Measurements from ENCODE around the gene NDOR1. TPM values are rescaled to one million over a fixed set of nuclear protein-coding genes. Genes with fewer than 3 reads are reported as not detected.

NDOR1 gene
- total and polyA plus RNA-seq, 5 donors: 5.1 to 7.9 (median 5.3) TPM

DNA sequence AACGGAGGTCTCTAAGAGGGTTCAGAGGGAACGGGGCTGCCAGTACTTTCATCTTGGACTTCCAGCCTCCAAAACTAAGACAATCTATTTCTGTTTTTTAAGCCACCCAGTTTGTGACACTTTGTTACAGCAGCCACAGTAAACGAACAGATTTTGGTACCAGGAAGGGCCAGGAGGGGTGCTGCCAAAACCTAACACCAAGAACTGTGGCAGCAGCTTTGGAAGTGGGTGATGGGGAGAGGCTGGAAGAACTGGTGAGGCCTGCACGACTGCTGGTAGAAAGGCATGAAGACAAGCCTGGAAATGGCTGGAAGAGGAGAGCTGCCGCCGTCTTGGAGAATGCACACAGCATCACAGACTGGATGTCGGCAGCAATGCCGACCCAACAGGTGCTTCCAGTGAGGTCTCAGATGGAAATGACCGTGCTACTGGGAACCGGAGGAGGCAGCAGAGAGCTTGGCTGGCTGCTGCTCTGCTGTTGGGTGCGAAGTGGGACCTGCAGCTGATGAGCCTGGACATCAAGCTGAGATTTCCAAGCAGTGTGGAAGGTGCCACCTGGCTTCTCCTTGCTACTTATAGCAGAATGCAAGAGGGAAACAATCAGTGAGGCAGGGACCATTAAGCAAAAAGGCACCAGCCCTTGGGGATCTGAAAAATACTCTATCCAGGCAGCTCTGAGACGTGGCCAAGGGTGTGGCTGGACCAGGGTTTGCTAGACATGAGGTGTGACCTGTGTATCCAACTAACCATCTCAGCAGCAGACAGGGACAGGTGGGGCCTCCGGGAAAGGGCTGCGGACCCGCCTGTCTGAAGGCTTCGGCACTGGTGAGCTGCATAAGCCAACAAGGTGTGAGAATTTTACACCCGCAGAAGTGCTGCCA is 29.0 kb upstream of the NDOR1 start:
- Histone ChIP-seq H3K27ac (ENCODE audit: low read length) (no peak overlapping the region), H3K4me1 (ENCODE audit: control insufficient read depth, insufficient read depth, low read length) (no peaks in the 10 kb centered on the region), H3K9me3 (ENCODE audit: control insufficient read depth, low read length) (no peaks in the 10 kb centered on the region), H3K27me3 (ENCODE audit: control insufficient read depth, insufficient read depth) (no peaks in the 10 kb centered on the region), H3K4me3 (ENCODE audit: low read length) (no peak overlapping the region)
- intact Hi-C loops (cut with DNase I): no loop called here
- 57% methylated on average over 17 of the region's 17 CpGs for WGBS
- ATAC-seq (no peak), DNase-seq (no peak)

DNA sequence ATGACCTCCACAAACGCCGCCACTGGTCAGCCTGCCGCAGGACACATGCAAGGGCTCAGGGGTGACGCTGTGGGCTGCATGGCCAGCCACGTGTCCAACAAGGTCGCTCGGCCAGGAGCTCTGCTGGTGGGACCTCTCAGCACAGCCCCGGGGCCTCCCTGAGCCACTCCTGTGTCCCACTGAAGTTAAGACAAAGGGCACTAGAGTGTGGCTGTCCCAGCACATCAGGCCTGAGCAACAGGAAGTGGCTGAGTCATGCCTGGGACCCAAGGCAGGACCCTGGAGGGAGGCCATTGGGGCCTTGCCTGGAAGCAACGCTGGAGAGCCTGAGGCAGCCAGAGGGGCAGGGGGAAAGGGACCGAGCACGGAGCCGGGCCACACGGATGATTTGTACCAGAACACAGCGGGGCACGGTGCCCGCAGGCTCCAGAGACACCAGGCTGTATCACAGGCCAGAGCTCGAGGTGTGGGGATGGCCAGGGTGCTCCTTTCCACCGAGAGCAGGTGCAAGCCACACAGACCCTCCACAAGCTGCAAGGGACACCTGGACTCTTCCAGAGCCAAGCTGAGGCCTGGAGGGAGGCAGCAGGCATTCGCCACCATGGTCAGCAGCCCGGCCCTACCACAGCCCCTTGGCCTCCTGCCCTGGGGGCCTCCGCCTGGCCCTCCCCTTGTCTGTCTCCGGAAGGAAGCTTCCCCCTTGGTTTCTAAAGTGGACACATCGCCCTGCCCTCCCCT is 27.1 kb upstream of the NDOR1 start:
- Histone ChIP-seq H3K4me3 (ENCODE audit: low read length) (no peak overlapping the region), H3K9me3 (ENCODE audit: control insufficient read depth, low read length) (no peaks in the 10 kb centered on the region), H3K4me1 (ENCODE audit: control insufficient read depth, insufficient read depth, low read length) (no peaks in the 10 kb centered on the region), H3K27ac (ENCODE audit: low read length) (no peak overlapping the region), H3K27me3 (ENCODE audit: control insufficient read depth, insufficient read depth) (no peaks in the 10 kb centered on the region)
- DNase-seq: no peak
- intact Hi-C loops (cut with DNase I): no loop called here
- no peak for ATAC-seq
- WGBS: 76% methylated on average over 23 of the region's 23 CpGs

DNA sequence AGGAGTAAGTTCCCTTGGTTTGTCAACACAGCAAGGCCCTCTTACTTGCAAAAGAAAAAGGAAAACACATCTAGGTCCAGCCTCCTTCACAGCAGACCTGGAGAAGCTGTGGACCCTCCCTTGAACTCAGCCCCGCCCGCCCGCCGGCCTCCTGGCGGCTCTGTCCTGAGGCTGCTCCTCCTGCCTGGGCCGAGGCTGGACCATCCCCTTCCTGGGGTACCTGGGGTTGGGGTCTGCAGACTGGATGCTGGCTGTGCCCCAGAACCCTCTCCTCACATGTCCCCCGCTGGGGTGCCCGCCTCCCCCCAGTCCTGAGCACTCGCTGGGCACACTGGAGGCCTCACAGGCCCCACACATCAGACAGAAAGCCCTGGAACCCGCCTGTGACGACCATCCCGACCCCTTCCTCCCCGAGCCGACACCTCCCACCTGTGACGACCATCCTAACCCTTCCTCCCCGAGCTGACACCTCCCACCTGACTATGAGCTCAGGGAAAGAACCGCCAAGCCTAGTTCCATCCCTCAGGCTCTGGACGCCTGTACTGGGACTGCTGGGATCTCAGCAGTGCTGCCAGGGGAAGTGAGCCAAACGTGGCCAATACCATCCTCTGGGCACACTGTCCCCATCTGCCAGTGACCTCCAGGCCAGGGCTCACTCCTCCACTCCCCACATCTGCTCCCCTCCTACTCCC is 26.4 kb upstream of the NDOR1 start:
- intact Hi-C loops (cut with DNase I): no loop called here
- Histone ChIP-seq H3K27ac (ENCODE audit: low read length) (no peak overlapping the region), H3K4me3 (ENCODE audit: low read length) (no peak overlapping the region), H3K9me3 (ENCODE audit: control insufficient read depth, low read length) (no peaks in the 10 kb centered on the region), H3K4me1 (ENCODE audit: control insufficient read depth, insufficient read depth, low read length) (no peaks in the 10 kb centered on the region), H3K27me3 (ENCODE audit: control insufficient read depth, insufficient read depth) (no peaks in the 10 kb centered on the region)
- DNase-seq: no peak
- 90% methylated on average over 19 of the region's 19 CpGs for whole genome bisulfite sequencing
- no peak for ATAC-seq

DNA sequence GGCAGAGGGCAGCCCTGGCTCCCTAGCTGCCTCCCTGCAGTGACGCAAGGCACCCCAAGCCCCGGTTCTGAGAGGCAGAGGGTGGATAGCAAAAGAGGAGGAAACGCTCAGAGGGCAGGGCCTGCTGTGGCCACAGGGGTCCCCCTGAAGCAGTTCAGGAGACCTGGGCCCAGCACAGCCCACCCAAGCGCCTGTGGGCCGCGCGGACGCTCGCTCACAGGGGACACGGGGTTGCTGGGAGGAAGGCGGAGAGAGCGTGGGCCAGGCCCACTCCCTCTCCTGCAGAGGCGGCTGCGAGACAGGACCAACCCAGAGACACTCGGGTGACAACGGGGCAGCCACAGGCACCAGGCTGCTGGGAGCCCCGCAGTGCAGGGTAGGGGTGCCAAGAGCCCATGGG is 25.7 kb upstream of the NDOR1 start:
- Histone ChIP-seq H3K4me1 (ENCODE audit: control insufficient read depth, insufficient read depth, low read length) (no peaks in the 10 kb centered on the region), H3K9me3 (ENCODE audit: control insufficient read depth, low read length) (no peaks in the 10 kb centered on the region), H3K27me3 (ENCODE audit: control insufficient read depth, insufficient read depth) (no peaks in the 10 kb centered on the region), H3K4me3 (ENCODE audit: low read length) (no peak overlapping the region), H3K27ac (ENCODE audit: low read length) (no peak overlapping the region)
- intact Hi-C loops (cut with DNase I): no loop called here
- no peak for ATAC-seq
- WGBS: 91% methylated on average over 17 of the region's 17 CpGs
- no peak for DNase-seq

DNA sequence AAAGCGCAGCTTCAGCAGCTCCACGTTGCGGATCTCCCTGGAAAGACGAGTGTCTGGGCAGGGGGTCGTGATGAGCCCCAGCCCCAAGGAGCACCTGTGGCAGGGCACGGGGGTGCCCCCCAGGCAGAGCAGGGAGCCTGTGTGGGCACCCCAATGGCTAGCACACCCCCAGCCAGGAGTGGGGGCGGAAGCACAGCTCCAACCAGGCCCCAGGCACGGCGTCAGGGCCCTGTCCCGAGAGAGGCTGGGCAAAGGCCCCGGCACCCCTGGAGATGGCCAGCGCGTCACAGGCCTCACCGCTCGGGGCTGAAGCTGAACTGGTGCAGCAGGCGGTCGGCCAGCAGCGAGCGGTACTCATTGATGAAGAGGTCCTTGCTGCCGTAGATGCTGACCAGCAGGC is 25.0 kb upstream of the NDOR1 start:
- no peaks in the 10 kb centered on the region for H3K9me3 ChIP-seq (ENCODE audit: control insufficient read depth, low read length)
- ATAC-seq (no peak), DNase-seq (no peak)
- intact Hi-C loops (cut with DNase I): no loop called here
- 94% methylated on average over 20 of the region's 20 CpGs for WGBS
- no peaks in the 10 kb centered on the region for H3K4me1 ChIP-seq (ENCODE audit: control insufficient read depth, insufficient read depth, low read length)
- H3K27ac ChIP-seq (ENCODE audit: low read length): no peak overlapping the region
- H3K27me3 ChIP-seq (ENCODE audit: control insufficient read depth, insufficient read depth): no peaks in the 10 kb centered on the region
- H3K4me3 ChIP-seq (ENCODE audit: low read length): no peak overlapping the region

DNA sequence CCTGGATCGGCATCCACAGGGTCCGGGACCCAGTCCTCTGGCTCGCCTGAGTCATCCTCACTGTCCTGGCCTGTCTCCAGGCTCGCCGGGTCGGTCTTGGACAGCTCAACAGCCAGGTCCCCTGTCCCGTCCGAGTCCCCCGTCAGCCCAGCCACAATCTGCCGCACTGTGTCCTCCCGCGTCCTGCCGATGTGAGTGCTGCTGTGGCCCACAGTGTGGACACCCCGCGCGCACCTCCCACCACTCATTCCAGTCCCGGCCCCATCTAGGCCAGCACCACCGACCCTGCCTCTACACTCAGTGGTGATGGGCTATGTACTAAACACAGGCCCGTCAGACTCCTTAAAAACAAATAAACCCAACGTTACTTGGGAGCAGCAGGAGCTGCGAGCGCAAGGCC is 23.8 kb upstream of the NDOR1 start:
- ATAC-seq (no peak), DNase-seq (no peak)
- intact Hi-C loops (cut with DNase I): no loop called here
- Histone ChIP-seq H3K27me3 (ENCODE audit: control insufficient read depth, insufficient read depth) (no peaks in the 10 kb centered on the region), H3K27ac (ENCODE audit: low read length) (no peak overlapping the region), H3K9me3 (ENCODE audit: control insufficient read depth, low read length) (no peaks in the 10 kb centered on the region), H3K4me3 (ENCODE audit: low read length) (no peak overlapping the region), H3K4me1 (ENCODE audit: control insufficient read depth, insufficient read depth, low read length) (peaks cover 2% of the 10 kb centered on the region)
- 92% methylated on average over 22 of the region's 22 CpGs for WGBS

DNA sequence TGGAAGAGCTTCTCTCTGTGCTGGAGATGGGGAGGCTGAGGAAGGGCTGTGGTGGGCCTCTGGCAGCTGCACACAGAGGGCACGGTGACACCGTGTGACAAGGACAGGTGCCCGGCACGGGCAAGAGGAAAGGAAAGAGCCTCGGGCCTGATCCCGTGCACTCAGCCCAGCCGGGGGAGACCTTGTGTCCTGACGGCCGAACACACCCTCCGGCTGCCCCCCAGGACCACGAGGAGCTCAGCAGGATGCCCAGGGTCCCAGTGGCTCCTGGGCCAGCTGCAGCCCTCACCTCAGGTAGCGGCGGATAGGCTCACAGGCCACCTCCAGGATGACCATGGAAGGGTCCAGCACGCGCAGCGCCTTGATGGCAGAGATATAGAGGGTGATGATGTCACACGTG is 22.7 kb upstream of the NDOR1 start:
- intact Hi-C loops (cut with DNase I): no loop called here
- H3K27me3 ChIP-seq (ENCODE audit: control insufficient read depth, insufficient read depth): no peaks in the 10 kb centered on the region
- H3K4me1 ChIP-seq (ENCODE audit: control insufficient read depth, insufficient read depth, low read length): peaks cover 9% of the 10 kb centered on the region
- no peaks in the 10 kb centered on the region for H3K9me3 ChIP-seq (ENCODE audit: control insufficient read depth, low read length)
- no peak for ATAC-seq
- H3K27ac ChIP-seq (ENCODE audit: low read length): no peak overlapping the region
- H3K4me3 ChIP-seq (ENCODE audit: low read length): no peak overlapping the region
- 88% methylated on average over 17 of the region's 17 CpGs for WGBS
- no peak for DNase-seq

DNA sequence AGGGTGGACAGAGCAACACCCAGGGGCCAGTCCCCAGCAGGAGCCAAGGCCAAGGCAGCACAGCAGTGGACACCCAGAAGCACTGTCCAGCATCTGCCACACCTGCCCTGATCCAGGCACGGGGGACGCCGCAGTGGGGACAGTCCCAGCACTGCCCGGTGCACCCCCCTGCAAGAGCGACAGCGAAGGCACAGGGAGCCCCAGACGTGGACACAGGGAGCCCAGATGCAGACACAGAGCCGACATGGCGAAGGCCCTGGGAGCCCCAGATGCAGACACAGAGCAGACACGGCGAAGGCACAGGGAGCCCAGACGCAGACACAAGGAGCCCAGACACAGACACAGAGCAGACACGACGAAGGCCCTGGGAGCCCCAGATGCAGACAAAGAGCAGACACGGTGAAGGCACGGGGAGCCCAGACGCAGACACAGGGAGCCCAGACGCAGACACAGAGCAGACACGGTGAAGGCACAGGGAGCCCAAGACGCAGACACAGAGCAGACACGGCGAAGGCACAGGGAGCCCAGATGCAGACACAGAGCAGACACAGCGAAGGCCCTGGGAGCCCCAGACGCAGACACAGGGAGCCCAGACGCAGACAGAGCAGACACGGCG is 21.4 kb upstream of the NDOR1 start:
- H3K4me1 ChIP-seq (ENCODE audit: control insufficient read depth, insufficient read depth, low read length): peaks cover 9% of the 10 kb centered on the region
- 93% methylated on average over 27 of the region's 27 CpGs for WGBS
- DNase-seq (no peak), ATAC-seq (no peak)
- H3K27ac ChIP-seq (ENCODE audit: low read length): no peak overlapping the region
- H3K4me3 ChIP-seq (ENCODE audit: low read length): no peak overlapping the region
- no peaks in the 10 kb centered on the region for H3K9me3 ChIP-seq (ENCODE audit: control insufficient read depth, low read length)
- no peaks in the 10 kb centered on the region for H3K27me3 ChIP-seq (ENCODE audit: control insufficient read depth, insufficient read depth)
- intact Hi-C loops (cut with DNase I): no loop called here

DNA sequence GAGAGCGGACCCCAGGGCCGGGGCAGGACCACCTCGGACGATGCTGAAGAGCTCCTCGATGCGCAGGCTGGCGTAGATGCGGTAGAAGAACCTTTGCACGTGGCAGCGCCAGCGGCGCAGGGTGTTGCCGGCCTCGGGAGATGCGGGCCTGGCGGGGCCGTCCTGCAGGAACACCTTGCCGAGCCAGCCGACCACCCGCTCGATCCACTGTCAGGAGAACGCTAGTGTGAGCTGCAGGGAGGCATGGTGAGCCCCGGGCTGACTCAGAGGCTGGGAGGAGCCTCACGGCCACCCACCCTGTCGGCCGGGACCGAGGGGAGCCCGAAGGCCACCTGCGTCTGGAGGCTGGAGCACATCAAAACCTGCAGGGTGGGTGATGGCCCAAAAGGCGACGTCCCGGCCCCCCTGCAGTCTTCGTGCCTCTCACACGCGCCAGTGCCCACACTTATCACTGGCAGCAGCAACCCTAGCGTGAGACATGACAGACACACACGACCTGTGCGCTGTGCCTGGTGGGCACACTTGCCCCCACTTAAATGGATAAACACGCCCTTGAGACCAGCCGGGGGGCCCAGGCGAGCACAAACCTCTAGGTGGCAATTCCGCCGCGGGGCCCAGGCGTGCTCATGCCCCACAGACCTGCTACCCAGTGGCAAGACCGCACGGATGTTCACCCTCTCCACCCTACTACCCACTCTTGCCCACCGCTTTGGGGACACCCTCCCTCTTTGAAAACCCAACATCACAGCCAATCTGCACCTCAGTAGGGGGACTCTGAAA is 20.4 kb upstream of the NDOR1 start:
- 93% methylated on average over 48 of the region's 48 CpGs for WGBS
- intact Hi-C loops (cut with DNase I): no loop called here
- Histone ChIP-seq H3K4me1 (ENCODE audit: control insufficient read depth, insufficient read depth, low read length) (peaks cover 12% of the 10 kb centered on the region), H3K27me3 (ENCODE audit: control insufficient read depth, insufficient read depth) (no peaks in the 10 kb centered on the region), H3K9me3 (ENCODE audit: control insufficient read depth, low read length) (no peaks in the 10 kb centered on the region), H3K4me3 (ENCODE audit: low read length) (no peak overlapping the region), H3K27ac (ENCODE audit: low read length) (no peak overlapping the region)
- DNase-seq (no peak), ATAC-seq (no peak)

DNA sequence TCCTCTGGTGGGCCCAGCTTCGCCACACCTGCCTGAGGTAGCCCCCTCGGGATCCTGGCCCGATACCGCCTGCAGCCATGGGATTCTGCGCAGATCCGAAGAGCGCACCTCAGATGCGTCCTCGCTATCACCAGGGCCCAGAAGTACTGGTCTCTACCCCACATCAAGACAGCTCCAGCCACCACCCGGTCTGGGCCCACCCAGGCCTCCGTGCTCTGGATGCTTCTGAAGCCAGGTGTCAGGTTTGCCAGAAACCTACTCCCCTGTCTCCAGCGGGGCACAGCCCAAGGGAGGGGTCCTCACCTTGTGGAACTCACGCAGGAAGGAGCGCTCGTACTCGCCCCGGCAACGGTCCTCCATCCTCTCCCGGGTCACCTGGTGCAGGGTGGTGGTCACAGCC is 19.6 kb upstream of the NDOR1 start:
- no peaks in the 10 kb centered on the region for H3K27me3 ChIP-seq (ENCODE audit: control insufficient read depth, insufficient read depth)
- H3K9me3 ChIP-seq (ENCODE audit: control insufficient read depth, low read length): no peaks in the 10 kb centered on the region
- peaks cover 12% of the 10 kb centered on the region for H3K4me1 ChIP-seq (ENCODE audit: control insufficient read depth, insufficient read depth, low read length)
- WGBS: 92% methylated on average over 19 of the region's 19 CpGs
- no peak overlapping the region for H3K4me3 ChIP-seq (ENCODE audit: low read length)
- no peak overlapping the region for H3K27ac ChIP-seq (ENCODE audit: low read length)
- DNase-seq: no peak
- intact Hi-C loops (cut with DNase I): no loop called here
- ATAC-seq: no peak
